Right atrium auricular region (tissue), 2 donors: ENCODE data around the gene PODNL1. TPM values are rescaled to one million over a fixed set of nuclear protein-coding genes. Genes with fewer than 3 reads are reported as not detected.

Experiments
- DNase-seq: peaks from one replicate; pipeline ENCODE4 v3.0.0-alpha.2; 2019; ENCODE audit warnings: low spot score
- H3K27ac ChIP-seq, 2 donors: fragments of 200-600 bp; sonication (generic); 1 replicate in 1 of 2; 2 replicates in 1 of 2; pipeline ENCODE4 v1.5.1; 2016 to 2019
- H3K27me3 ChIP-seq, 2 donors: fragments of 200-600 bp; sonication (generic); one replicate each; pipeline versions ENCODE4 v1.5.1 to v1.6.0; 2017 to 2019
- H3K36me3 ChIP-seq: fragments of 200-600 bp; sonication (generic); one replicate; pipeline ENCODE4 v1.5.1; 2016
- H3K4me1 ChIP-seq, 2 donors: fragments of 200-600 bp; sonication (generic); one replicate each; pipeline versions ENCODE4 v1.5.1 to v1.6.0; 2017 to 2019
- H3K4me3 ChIP-seq, 2 donors: fragments of 200-600 bp; sonication (generic); 1 replicate in 1 of 2; 2 replicates in 1 of 2; pipeline ENCODE4 v1.5.1; 2017 to 2019; ENCODE audit warnings: mild to moderate bottlenecking in 1 of 2, moderate library complexity in 1 of 2
- H3K9me3 ChIP-seq, 2 donors: fragments of 200-600 bp; sonication (generic); one replicate each; pipeline ENCODE4 v1.5.1; 2019
- total RNA-seq, 2 donors: library from RNA; depleted of rRNA; stranded (reverse); fragments of >200 nt; gene quantifications; one replicate each; pipeline ENCODE4 v1.1.0, GENCODE V29; 2016
- TF ChIP-seq, protein P1 (sequence below), 2 donors: fragments of 200-600 bp; sonication (generic); IDR thresholded peaks; one replicate each; pipeline ENCODE4 v1.5.1; 2019; ENCODE audit warnings: antibody characterized with exemption in 2 of 2

Gene PODNL1
- total RNA-seq, 2 donors from 2014 or later: 0.47 to 1.1 TPM

- no peaks in the 10 kb centered on the region for H3K9me3 ChIP-seq
- DNase-seq: no peak
- peaks cover 0 to 19% of the 10 kb centered on the region in 2 donors for H3K4me1 ChIP-seq
- TF ChIP-seq, protein P1, sequence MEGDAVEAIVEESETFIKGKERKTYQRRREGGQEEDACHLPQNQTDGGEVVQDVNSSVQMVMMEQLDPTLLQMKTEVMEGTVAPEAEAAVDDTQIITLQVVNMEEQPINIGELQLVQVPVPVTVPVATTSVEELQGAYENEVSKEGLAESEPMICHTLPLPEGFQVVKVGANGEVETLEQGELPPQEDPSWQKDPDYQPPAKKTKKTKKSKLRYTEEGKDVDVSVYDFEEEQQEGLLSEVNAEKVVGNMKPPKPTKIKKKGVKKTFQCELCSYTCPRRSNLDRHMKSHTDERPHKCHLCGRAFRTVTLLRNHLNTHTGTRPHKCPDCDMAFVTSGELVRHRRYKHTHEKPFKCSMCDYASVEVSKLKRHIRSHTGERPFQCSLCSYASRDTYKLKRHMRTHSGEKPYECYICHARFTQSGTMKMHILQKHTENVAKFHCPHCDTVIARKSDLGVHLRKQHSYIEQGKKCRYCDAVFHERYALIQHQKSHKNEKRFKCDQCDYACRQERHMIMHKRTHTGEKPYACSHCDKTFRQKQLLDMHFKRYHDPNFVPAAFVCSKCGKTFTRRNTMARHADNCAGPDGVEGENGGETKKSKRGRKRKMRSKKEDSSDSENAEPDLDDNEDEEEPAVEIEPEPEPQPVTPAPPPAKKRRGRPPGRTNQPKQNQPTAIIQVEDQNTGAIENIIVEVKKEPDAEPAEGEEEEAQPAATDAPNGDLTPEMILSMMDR (IDR thresholded peaks at IDR 0.05): no peak
- peaks cover 43% of the 10 kb centered on the region for H3K36me3 ChIP-seq
- no peak overlapping the region for H3K27ac ChIP-seq
- H3K27me3 ChIP-seq: no peaks in the 10 kb centered on the region
- no peak overlapping the region for H3K4me3 ChIP-seq
These were observed 21.1 kb upstream of the PODNL1 start for GRCh38 chr19:13959141-13959961.

DNA sequence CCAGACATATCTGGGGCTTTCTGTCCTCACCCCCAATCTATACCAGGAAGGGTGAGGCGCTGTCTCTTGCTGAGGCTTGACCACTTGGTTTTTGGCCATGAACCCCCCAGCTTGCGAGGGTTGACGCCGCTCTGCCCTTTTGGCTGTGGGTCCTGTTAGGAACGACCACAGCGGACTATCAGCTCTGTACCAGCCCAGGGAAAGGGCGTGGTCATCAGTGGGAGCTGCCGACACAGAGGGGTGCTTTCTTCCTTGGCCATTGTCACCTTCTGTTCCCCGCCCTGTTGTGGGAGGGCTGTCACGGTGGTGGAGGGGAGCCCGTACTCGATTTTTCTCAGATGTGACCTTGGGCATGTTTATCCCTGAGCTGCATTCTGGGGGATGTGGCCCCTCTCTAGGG is 19.8 kb upstream of the PODNL1 start:
- peaks cover 0 to 31% of the 10 kb centered on the region in 2 donors for H3K4me1 ChIP-seq
- no peak overlapping the region for H3K4me3 ChIP-seq
- TF ChIP-seq, protein P1 (IDR thresholded peaks at IDR 0.05): no peak
- H3K9me3 ChIP-seq: no peaks in the 10 kb centered on the region
- peak overlapping the region in 1 of 2 donors; percentile 47 for H3K27ac ChIP-seq
- H3K36me3 ChIP-seq: peaks cover 43% of the 10 kb centered on the region
- DNase-seq: no peak
- no peaks in the 10 kb centered on the region for H3K27me3 ChIP-seq

DNA sequence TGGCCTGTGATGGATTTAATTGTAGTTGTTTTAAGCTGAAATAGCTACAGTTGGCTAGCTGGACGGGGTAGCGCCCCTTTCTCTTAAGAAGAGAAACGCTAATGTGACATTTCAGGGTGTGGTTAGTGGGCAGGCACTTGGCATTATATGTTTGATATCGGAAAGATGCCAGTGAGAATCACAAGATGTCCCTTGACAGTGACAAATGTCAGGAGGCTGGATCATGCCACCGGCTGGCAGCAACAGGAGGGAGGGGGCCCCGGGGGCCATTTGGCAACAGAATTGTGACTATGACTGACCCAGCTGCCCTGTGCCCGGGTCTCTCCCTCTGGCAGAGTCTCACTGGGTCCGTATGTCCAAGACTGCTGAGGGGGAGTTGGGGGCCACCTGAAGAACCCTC is 18.8 kb upstream of the PODNL1 start:
- Histone ChIP-seq H3K27ac (peak overlapping the region; percentile 37 to 47), H3K27me3 (no peaks in the 10 kb centered on the region), H3K9me3 (no peaks in the 10 kb centered on the region), H3K4me1 (peaks cover 0 to 34% of the 10 kb centered on the region in 2 donors), H3K36me3 (peaks cover 43% of the 10 kb centered on the region), H3K4me3 (no peak overlapping the region)
- no peak for DNase-seq
- TF ChIP-seq, protein P1 (IDR thresholded peaks at IDR 0.05): no peak

- Histone ChIP-seq H3K9me3 (no peaks in the 10 kb centered on the region), H3K27ac (peak overlapping the region; percentile 37 to 47), H3K36me3 (peaks cover 43% of the 10 kb centered on the region), H3K4me3 (no peak overlapping the region), H3K27me3 (no peaks in the 10 kb centered on the region), H3K4me1 (peaks cover 0 to 38% of the 10 kb centered on the region in 2 donors)
- TF ChIP-seq, protein P1 (IDR thresholded peaks at IDR 0.05): no peak
- no peak for DNase-seq
These were observed 18.1 kb upstream of the PODNL1 start for GRCh38 chr19:13956365-13956744.

GRCh38 chr19:13955662-13956364 is 17.6 kb upstream of the PODNL1 start:
- Histone ChIP-seq H3K27me3 (no peaks in the 10 kb centered on the region), H3K9me3 (no peaks in the 10 kb centered on the region), H3K27ac (peak overlapping the region in 1 of 2 donors; percentile 47), H3K36me3 (peaks cover 41% of the 10 kb centered on the region), H3K4me3 (no peak overlapping the region), H3K4me1 (peaks cover 0 to 38% of the 10 kb centered on the region in 2 donors)
- TF ChIP-seq, protein P1 (IDR thresholded peaks at IDR 0.05): no peak
- DNase-seq: no peak
